Muscle of leg (tissue), 11 donors: ENCODE data around the gene POMT1. TPM values are rescaled to one million over a fixed set of nuclear protein-coding genes. Genes with fewer than 3 reads are reported as not detected.

Experiments used
- DNase-seq: peaks from one replicate; pipeline ENCODE4 v3.0.0; 2013
- H3K27ac ChIP-seq: one replicate; pipeline ENCODE4 v1.5.1; 2013; ENCODE audit warnings: mild to moderate bottlenecking, low read length, control low read depth
- H3K27me3 ChIP-seq: one replicate; pipeline ENCODE4 v1.6.1; 2013; ENCODE audit warnings: low read length; ENCODE audit not compliant: control insufficient read depth, insufficient read depth
- H3K36me3 ChIP-seq: one replicate; pipeline ENCODE4 v1.6.1; 2013; ENCODE audit warnings: low read length; ENCODE audit not compliant: control insufficient read depth, insufficient read depth
- H3K4me1 ChIP-seq: one replicate; pipeline ENCODE4 v1.6.1; 2013; ENCODE audit warnings: low read length; ENCODE audit not compliant: control insufficient read depth, insufficient read depth
- H3K4me3 ChIP-seq: one replicate; pipeline ENCODE4 v1.5.1; 2013; ENCODE audit warnings: low read length, control low read depth
- H3K9me3 ChIP-seq: replicated peaks from 2 replicates; pipeline ENCODE4 v1.6.1; 2013; ENCODE audit warnings: low read depth, low read length; ENCODE audit not compliant: control insufficient read depth
- WGBS: methylation state at CpG from one replicate; pipeline ENCODE4 v1.1.5; 2013; ENCODE audit warnings: missing lambda C conversion rate; ENCODE audit not compliant: insufficient coverage; 5-methylcytosine and 5-hydroxymethylcytosine counted together
- polyA plus RNA-seq, 8 donors: library from polyadenylated mRNA; unstranded; fragments of 120-200 nt; gene quantifications; one replicate each; pipeline versions ENCODE4 v1.2.1 to v1.2.3, GENCODE V29; 2013; ENCODE audit warnings: inconsistent platforms in 1 of 8, low replicate concordance in 1 of 8; ENCODE audit not compliant: insufficient read length in 8 of 8, insufficient read depth in 1 of 8
- total RNA-seq: library from RNA; stranded (reverse); fragments of 120-200 nt; gene quantifications from one replicate; pipeline ENCODE4 v1.2.4, GENCODE V29; 2013

POMT1 gene
- total and polyA plus RNA-seq, 9 donors, result 15.1 to 29.9 (median 23.0) TPM

GRCh38 chr9:131484051-131484445, 18.7 kb upstream of the POMT1 start:
- no peak overlapping the region for H3K27ac ChIP-seq
- peaks cover 96% of the 10 kb centered on the region for H3K36me3 ChIP-seq
- no peaks in the 10 kb centered on the region for H3K4me1 ChIP-seq
- H3K9me3 ChIP-seq, result no peaks in the 10 kb centered on the region
- DNase-seq, result no peak
- no peak overlapping the region for H3K4me3 ChIP-seq
- WGBS, result 95% methylated on average over 7 of the region's 7 CpGs
- no peaks in the 10 kb centered on the region for H3K27me3 ChIP-seq

GRCh38 chr9:131484560-131485185, 18.0 kb upstream of the POMT1 start:
- H3K4me3 ChIP-seq, result no peak overlapping the region
- 90% methylated on average over 13 of the region's 15 CpGs for WGBS
- H3K9me3 ChIP-seq, result no peaks in the 10 kb centered on the region
- no peaks in the 10 kb centered on the region for H3K27me3 ChIP-seq
- DNase-seq, result no peak
- no peak overlapping the region for H3K27ac ChIP-seq
- peaks cover 96% of the 10 kb centered on the region for H3K36me3 ChIP-seq
- no peaks in the 10 kb centered on the region for H3K4me1 ChIP-seq

- H3K36me3 ChIP-seq, result peaks cover 97% of the 10 kb centered on the region
- 90% methylated on average over 12 of the region's 12 CpGs for WGBS
- H3K4me1 ChIP-seq, result no peaks in the 10 kb centered on the region
- no peak overlapping the region for H3K27ac ChIP-seq
- DNase-seq, result no peak
- H3K27me3 ChIP-seq, result no peaks in the 10 kb centered on the region
- H3K9me3 ChIP-seq, result no peaks in the 10 kb centered on the region
- no peak overlapping the region for H3K4me3 ChIP-seq
These were observed 17.5 kb upstream of the POMT1 start for GRCh38 chr9:131485206-131485605.

GRCh38 chr9:131485728-131486422, 16.8 kb upstream of the POMT1 start:
- Histone ChIP-seq H3K4me3 (no peak overlapping the region), H3K36me3 (peaks cover 97% of the 10 kb centered on the region), H3K4me1 (no peaks in the 10 kb centered on the region), H3K27me3 (no peaks in the 10 kb centered on the region), H3K27ac (no peak overlapping the region), H3K9me3 (no peaks in the 10 kb centered on the region)
- 85% methylated on average over 8 of the region's 19 CpGs for WGBS
- no peak for DNase-seq

GRCh38 chr9:131487001-131487400, 15.7 kb upstream of the POMT1 start:
- 86% methylated on average over 1 of the region's 9 CpGs for WGBS
- no peaks in the 10 kb centered on the region for H3K9me3 ChIP-seq
- no peaks in the 10 kb centered on the region for H3K27me3 ChIP-seq
- H3K36me3 ChIP-seq, result peaks cover 99% of the 10 kb centered on the region
- DNase-seq, result no peak
- no peak overlapping the region for H3K4me3 ChIP-seq
- H3K4me1 ChIP-seq, result no peaks in the 10 kb centered on the region
- no peak overlapping the region for H3K27ac ChIP-seq

- no peaks in the 10 kb centered on the region for H3K27me3 ChIP-seq
- peaks cover 99% of the 10 kb centered on the region for H3K36me3 ChIP-seq
- H3K4me3 ChIP-seq, result no peak overlapping the region
- no peak for DNase-seq
- no peak overlapping the region for H3K27ac ChIP-seq
- no peaks in the 10 kb centered on the region for H3K9me3 ChIP-seq
- 74% methylated on average over 14 of the region's 14 CpGs for WGBS
- H3K4me1 ChIP-seq, result no peaks in the 10 kb centered on the region
These were observed 15.1 kb upstream of the POMT1 start for GRCh38 chr9:131487621-131488031.

GRCh38 chr9:131490514-131490913, 12.2 kb upstream of the POMT1 start:
- 66% methylated on average over 8 of the region's 8 CpGs for WGBS

DNA sequence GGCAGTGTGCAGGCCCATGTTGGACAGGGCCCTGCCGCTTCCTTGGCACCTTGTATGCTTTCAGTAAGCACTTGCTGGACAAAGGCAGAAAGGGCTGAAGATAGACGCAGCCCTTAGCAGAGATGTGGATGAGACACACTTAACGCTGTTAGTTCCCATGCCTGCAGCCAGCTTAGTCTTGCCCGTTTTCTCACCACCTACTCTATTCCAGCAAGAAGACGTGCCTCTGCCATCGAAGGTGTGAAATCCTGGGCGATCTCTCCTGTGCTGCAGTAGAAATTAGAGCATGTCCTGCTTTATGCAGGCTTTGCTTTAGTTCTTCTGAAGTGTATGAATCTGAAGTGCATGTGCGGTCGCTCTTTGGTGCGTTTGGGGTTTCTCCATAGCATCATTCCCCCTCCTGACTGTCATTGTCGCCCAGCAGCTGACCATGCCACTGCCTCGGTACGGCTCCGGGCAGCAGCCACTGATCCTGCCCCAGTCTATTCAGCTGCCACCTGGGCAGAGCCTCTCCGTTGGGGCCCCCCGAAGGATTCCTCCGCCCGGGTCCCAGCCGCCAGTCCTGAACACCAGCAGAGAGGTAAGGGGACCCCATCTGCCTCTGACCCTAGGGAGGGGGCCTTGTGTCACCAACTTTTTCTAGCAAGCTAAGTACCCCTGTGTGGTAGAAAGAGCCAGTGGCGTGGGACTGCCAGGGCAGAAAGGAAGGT, 11.6 kb upstream of the POMT1 start:
- DNase-seq, result no peak
- WGBS, result 97% methylated on average over 13 of the region's 20 CpGs
- peaks cover 99% of the 10 kb centered on the region for H3K36me3 ChIP-seq

More at GRCh38 chr9:131490514-131490913, 12.2 kb upstream of the POMT1 start:
- Histone ChIP-seq H3K36me3 (peaks cover 99% of the 10 kb centered on the region), H3K4me1 (no peaks in the 10 kb centered on the region), H3K27ac (no peak overlapping the region), H3K4me3 (no peak overlapping the region), H3K27me3 (no peaks in the 10 kb centered on the region), H3K9me3 (no peaks in the 10 kb centered on the region)
- DNase-seq, result no peak

DNA sequence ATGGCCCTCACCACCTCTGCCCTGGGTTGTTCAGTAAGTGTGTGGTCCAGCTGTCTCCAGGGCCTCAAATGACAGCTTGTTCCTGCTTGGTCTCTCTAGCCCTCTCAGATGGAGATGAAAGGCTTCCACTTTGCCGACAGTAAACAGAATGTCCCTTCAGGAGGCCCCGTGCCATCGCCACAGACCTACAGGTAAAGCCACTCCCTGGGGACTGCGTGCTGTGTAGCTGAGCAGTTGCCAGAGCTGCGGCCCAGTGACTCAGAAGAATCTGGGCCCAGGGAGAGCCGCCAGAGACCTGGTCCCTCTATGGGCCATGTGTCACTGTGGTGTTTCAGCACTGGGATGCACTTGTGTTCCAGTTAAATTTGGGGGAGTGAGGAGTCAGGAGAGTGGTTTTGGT, 10.6 kb upstream of the POMT1 start:
- Histone ChIP-seq H3K9me3 (no peaks in the 10 kb centered on the region), H3K36me3 (peaks cover 99% of the 10 kb centered on the region), H3K27ac (no peak overlapping the region), H3K27me3 (no peaks in the 10 kb centered on the region), H3K4me1 (no peaks in the 10 kb centered on the region), H3K4me3 (no peak overlapping the region)
- WGBS, result 80% methylated on average over 6 of the region's 6 CpGs
- DNase-seq, result no peak

More for the DNA sequence above, 11.6 kb upstream of the POMT1 start:
- no peak overlapping the region for H3K4me3 ChIP-seq
- H3K4me1 ChIP-seq, result no peaks in the 10 kb centered on the region
- no peaks in the 10 kb centered on the region for H3K9me3 ChIP-seq
- H3K27me3 ChIP-seq, result no peaks in the 10 kb centered on the region
- no peak overlapping the region for H3K27ac ChIP-seq

GRCh38 chr9:131494296-131494870, 8.3 kb upstream of the POMT1 start:
- no peak overlapping the region for H3K4me3 ChIP-seq
- DNase-seq, result no peak
- no peaks in the 10 kb centered on the region for H3K27me3 ChIP-seq
- no peak overlapping the region for H3K27ac ChIP-seq
- WGBS, result 85% methylated on average over 15 of the region's 22 CpGs
- no peaks in the 10 kb centered on the region for H3K4me1 ChIP-seq
- no peaks in the 10 kb centered on the region for H3K9me3 ChIP-seq
- peaks cover 99% of the 10 kb centered on the region for H3K36me3 ChIP-seq
